ENCODE measurements around the gene KCTD8. TPM values are rescaled to one million over a fixed set of nuclear protein-coding genes. Genes with fewer than 3 reads are reported as not detected.

Gene KCTD8
- total and polyA plus RNA-seq, 7 donors, result 0.03 to 2.7 (median 1.7) TPM; not detected in 2

- no peak overlapping the region for H3K4me3 ChIP-seq
- no peak for DNase-seq
- no peaks in the 10 kb centered on the region for H3K27me3 ChIP-seq
- no peak overlapping the region for H3K27ac ChIP-seq
- TF ChIP-seq POLR2A (IDR thresholded peaks at IDR 0.05), result no peak
- TF ChIP-seq EP300 (IDR thresholded peaks at IDR 0.05), result no peak
- no peak for TF ChIP-seq POLR2AphosphoS5 (IDR thresholded peaks at IDR 0.05)
- TF ChIP-seq, protein P1, sequence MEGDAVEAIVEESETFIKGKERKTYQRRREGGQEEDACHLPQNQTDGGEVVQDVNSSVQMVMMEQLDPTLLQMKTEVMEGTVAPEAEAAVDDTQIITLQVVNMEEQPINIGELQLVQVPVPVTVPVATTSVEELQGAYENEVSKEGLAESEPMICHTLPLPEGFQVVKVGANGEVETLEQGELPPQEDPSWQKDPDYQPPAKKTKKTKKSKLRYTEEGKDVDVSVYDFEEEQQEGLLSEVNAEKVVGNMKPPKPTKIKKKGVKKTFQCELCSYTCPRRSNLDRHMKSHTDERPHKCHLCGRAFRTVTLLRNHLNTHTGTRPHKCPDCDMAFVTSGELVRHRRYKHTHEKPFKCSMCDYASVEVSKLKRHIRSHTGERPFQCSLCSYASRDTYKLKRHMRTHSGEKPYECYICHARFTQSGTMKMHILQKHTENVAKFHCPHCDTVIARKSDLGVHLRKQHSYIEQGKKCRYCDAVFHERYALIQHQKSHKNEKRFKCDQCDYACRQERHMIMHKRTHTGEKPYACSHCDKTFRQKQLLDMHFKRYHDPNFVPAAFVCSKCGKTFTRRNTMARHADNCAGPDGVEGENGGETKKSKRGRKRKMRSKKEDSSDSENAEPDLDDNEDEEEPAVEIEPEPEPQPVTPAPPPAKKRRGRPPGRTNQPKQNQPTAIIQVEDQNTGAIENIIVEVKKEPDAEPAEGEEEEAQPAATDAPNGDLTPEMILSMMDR (IDR thresholded peaks at IDR 0.05), result no peak
- H3K9me3 ChIP-seq, result peaks cover 0 to 4% (median 2%) of the 10 kb centered on the region in 4 donors
- no peaks in the 10 kb centered on the region for H3K36me3 ChIP-seq
- no peaks in the 10 kb centered on the region for H3K4me1 ChIP-seq
- intact Hi-C loops (cut with DNase I), result no loop called here
- WGBS, 2 donors, result 62 to 69% methylated on average over 3 of the region's 3 CpGs
Observed at GRCh38 chr4:44150091-44150576, 298.5 kb downstream of the KCTD8 start.

GRCh38 chr4:44149282-44149681 lies 299.3 kb downstream of the KCTD8 start:
- TF ChIP-seq POLR2A (IDR thresholded peaks at IDR 0.05), result no peak
- TF ChIP-seq, protein P1 (IDR thresholded peaks at IDR 0.05), result no peak
- no peak for TF ChIP-seq POLR2AphosphoS5 (IDR thresholded peaks at IDR 0.05)
- no peak for TF ChIP-seq EP300 (IDR thresholded peaks at IDR 0.05)
- H3K4me1 ChIP-seq, result no peaks in the 10 kb centered on the region
- no peak for DNase-seq
- H3K9me3 ChIP-seq, result peaks cover 0 to 4% (median 2%) of the 10 kb centered on the region in 4 donors
- no peak overlapping the region for H3K4me3 ChIP-seq
- no peaks in the 10 kb centered on the region for H3K27me3 ChIP-seq
- WGBS, 2 donors, result 80 to 86% methylated on average over 2 of the region's 2 CpGs
- no peak overlapping the region for H3K27ac ChIP-seq
- intact Hi-C loops (cut with DNase I), result no loop called here
- H3K36me3 ChIP-seq, result no peaks in the 10 kb centered on the region

- intact Hi-C loops (cut with DNase I), result no loop called here
- no peaks in the 10 kb centered on the region for H3K36me3 ChIP-seq
- 7 to 28% methylated on average over 1 of the region's 1 CpG for WGBS, 2 donors
Observed at GRCh38 chr4:44147571-44148075, 301.0 kb downstream of the KCTD8 start.

GRCh38 chr4:44146516-44146915 lies 302.1 kb downstream of the KCTD8 start:
- DNase-seq, result no peak
- H3K27me3 ChIP-seq, result no peaks in the 10 kb centered on the region
- WGBS, 2 donors, result 92 to 97% methylated on average over 1 of the region's 1 CpG
- no peaks in the 10 kb centered on the region for H3K4me1 ChIP-seq
- TF ChIP-seq POLR2AphosphoS5 (IDR thresholded peaks at IDR 0.05) (no peak), EP300 (IDR thresholded peaks at IDR 0.05) (no peak), POLR2A (IDR thresholded peaks at IDR 0.05) (no peak)
- TF ChIP-seq, protein P1 (IDR thresholded peaks at IDR 0.05), result no peak
- H3K36me3 ChIP-seq, result no peaks in the 10 kb centered on the region
- intact Hi-C loops (cut with DNase I), result no loop called here
- no peak overlapping the region for H3K27ac ChIP-seq
- no peak overlapping the region for H3K4me3 ChIP-seq
- H3K9me3 ChIP-seq, result peaks cover 0 to 4% (median 2%) of the 10 kb centered on the region in 4 donors

More at GRCh38 chr4:44147571-44148075, 301.0 kb downstream of the KCTD8 start:
- peaks cover 0 to 4% (median 2%) of the 10 kb centered on the region in 4 donors for H3K9me3 ChIP-seq
- no peak overlapping the region for H3K4me3 ChIP-seq
- TF ChIP-seq, protein P1 (IDR thresholded peaks at IDR 0.05), result no peak
- TF ChIP-seq POLR2AphosphoS5 (IDR thresholded peaks at IDR 0.05) (no peak), EP300 (IDR thresholded peaks at IDR 0.05) (no peak), POLR2A (IDR thresholded peaks at IDR 0.05) (no peak)
- H3K27ac ChIP-seq, result no peak overlapping the region
- DNase-seq, result no peak
- no peaks in the 10 kb centered on the region for H3K27me3 ChIP-seq
- no peaks in the 10 kb centered on the region for H3K4me1 ChIP-seq

DNA sequence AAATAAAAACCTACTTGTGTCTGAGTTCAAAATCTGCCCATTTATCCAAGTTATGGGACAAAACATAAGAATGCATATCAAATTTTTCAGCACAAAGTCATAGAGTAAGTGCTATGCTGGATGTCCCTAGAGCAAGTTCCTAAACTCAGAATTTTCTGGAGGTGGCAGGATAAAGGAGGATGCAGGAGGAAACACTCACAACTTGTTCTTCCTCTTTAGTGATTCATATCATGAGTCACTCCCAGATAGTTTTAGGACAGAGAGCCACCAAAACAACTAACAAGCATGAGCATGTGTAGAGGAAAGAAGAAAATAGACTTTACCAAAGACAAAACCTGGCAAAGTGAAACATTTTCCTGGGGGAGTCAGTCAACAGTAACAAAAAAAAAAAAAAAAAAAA lies 302.7 kb downstream of the KCTD8 start:
- no peaks in the 10 kb centered on the region for H3K36me3 ChIP-seq
- no peak for DNase-seq
- H3K27ac ChIP-seq, result no peak overlapping the region
- no peak overlapping the region for H3K4me3 ChIP-seq
- no peaks in the 10 kb centered on the region for H3K4me1 ChIP-seq
- H3K9me3 ChIP-seq, result peaks cover 0 to 4% (median 2%) of the 10 kb centered on the region in 4 donors
- no peaks in the 10 kb centered on the region for H3K27me3 ChIP-seq
- intact Hi-C loops (cut with DNase I), result no loop called here
- TF ChIP-seq, protein P1 (IDR thresholded peaks at IDR 0.05), result no peak
- TF ChIP-seq POLR2A (IDR thresholded peaks at IDR 0.05) (no peak), POLR2AphosphoS5 (IDR thresholded peaks at IDR 0.05) (no peak), EP300 (IDR thresholded peaks at IDR 0.05) (no peak)
